T-helper 1 cell treated with Interleukin-12 subunit alpha and Interleukin-12 subunit beta and Interleukin-4 antibody, amounts not matched to agents 30 ng/mL and 1 ng/mL, for 36 hours (primary cell): ENCODE measurements around the gene ZZZ3. TPM values are rescaled to one million over a fixed set of nuclear protein-coding genes. Genes with fewer than 3 reads are reported as not detected.
"Not testable (repeated sequence)": the region's sequence is repeated elsewhere in the genome, so short reads cannot be mapped to it uniquely, and the experiment has no call there.

ENCODE experiments used
- intact Hi-C: fragments of 100-400 bp; cut with micrococcal nuclease; formaldehyde crosslinking; loops from one replicate; pipeline ENCODE4 v1.15.1; 2024
- total RNA-seq: library from RNA; stranded (reverse); gene quantifications from 2 replicates; pipeline ENCODE4 v1.2.3, GENCODE V29; 2022

ZZZ3 gene
- total RNA-seq, 1 donor from 2014 or later: 43.5 TPM

- intact Hi-C loops: no loop called here
Observed at GRCh38 chr1:77671836-77672235, 10.6 kb downstream of the ZZZ3 start.

GRCh38 chr1:77670330-77670729 is 12.1 kb downstream of the ZZZ3 start:
- intact Hi-C loops: no loop called here

GRCh38 chr1:77668924-77669449 is 13.5 kb downstream of the ZZZ3 start:
- intact Hi-C loops: no loop called here

DNA sequence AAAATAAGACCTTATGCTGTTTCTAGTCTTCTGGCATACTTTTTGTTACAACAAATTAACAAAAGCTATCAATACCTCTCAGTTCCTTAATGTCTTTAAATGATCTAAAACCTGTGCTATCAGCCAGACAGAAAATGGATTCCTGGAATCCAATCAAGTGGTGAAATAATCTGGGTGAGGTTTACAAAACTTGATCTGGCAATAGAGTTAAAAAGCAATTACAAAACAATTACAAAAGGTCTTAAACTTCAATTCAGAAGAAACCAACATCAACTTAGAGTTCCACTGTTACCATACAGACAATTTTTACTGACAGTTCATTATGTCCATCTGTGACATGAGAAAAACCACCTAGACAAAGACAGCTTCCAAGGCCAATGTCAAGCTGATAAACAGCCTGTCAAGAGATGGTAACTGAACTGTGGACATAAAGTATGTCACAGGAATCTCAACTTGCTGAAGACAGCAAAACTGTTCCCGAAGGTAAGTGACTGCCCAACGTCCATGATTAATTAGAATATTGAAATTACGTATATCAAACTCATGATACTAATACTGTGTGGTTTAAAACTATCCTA is 17.4 kb downstream of the ZZZ3 start:
- intact Hi-C loops: no loop called here

GRCh38 chr1:77661696-77662095 is 20.8 kb downstream of the ZZZ3 start:
- intact Hi-C loops: no loop called here

GRCh38 chr1:77659879-77660593 is 22.4 kb downstream of the ZZZ3 start:
- intact Hi-C loops: no loop called here

- intact Hi-C loops: no loop called here
Observed at GRCh38 chr1:77658271-77658670, 24.2 kb downstream of the ZZZ3 start.

DNA sequence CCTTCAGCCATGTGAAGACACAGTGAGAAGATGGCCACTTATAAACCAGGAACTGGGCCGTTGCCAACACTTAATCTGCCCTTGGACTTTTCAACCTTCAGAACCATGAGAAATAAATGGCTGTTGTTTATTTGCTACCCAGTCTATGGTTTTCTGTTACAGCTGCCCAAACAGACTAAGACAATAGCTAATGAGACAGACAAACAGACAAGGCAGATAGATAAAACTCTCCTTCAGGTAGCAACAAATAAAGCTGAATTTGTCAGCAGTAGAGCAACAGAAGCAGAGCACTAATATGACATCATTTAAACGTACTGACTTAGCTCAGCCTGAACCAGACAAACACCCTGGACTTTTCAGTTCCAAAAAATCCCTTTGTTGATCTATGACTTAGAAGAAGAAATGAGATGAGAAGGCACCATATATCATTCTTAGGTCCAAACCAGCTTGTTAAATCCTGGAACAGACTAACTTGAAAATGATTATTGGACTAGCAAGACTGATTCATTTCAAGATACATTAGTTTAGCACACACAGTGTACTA is 27.0 kb downstream of the ZZZ3 start:
- intact Hi-C loops: no loop called here

DNA sequence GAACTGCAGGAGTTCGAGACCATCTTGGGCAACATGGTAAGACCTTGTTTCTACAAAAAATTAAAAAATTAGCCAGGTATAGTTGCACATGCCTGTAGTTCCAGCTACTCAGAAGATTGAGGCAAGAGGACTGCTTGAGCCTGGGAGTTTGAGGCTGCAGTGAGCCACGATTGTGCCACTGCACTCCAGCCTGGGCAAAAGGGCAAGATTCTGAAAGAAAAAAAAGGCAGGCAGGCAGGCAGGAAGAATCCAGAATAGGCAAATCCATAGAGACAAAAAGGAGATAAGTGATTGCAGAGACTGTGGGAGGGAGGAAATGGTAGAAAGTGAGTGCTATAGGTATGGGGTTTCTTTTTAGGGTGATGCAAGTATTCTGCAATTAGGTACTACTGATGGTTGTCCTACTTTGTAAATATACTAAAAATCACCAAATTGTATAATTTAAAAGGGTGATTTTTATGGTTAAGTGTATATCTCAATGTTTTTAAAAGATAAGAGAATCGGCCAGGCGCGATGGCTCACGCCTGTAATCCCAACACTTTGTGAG is 29.4 kb downstream of the ZZZ3 start:
- intact Hi-C loops: no loop called here

GRCh38 chr1:77652268-77652667 is 30.2 kb downstream of the ZZZ3 start:
- intact Hi-C loops: no loop called here

DNA sequence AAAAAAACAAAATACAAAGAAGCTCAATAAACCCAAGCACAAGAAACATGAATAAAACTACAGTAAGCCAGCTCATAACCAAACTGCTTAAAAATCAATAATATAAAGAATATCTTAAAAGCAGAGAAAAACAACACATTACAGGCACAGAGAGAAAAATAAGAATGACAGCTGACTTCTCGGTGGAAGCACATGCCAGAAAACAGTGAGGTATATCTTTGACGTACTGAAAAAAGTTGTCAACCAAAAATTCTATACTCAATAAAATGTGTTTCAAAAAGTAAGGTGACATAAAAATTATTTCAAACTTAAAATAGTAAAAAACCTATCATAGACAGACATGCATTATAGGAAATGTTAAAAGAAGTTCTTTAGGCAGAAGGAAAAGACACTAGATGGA is 33.3 kb downstream of the ZZZ3 start:
- intact Hi-C loops: no loop called here

GRCh38 chr1:77646224-77646623 is 36.2 kb downstream of the ZZZ3 start:
- intact Hi-C loops: not testable (repeated sequence)

DNA sequence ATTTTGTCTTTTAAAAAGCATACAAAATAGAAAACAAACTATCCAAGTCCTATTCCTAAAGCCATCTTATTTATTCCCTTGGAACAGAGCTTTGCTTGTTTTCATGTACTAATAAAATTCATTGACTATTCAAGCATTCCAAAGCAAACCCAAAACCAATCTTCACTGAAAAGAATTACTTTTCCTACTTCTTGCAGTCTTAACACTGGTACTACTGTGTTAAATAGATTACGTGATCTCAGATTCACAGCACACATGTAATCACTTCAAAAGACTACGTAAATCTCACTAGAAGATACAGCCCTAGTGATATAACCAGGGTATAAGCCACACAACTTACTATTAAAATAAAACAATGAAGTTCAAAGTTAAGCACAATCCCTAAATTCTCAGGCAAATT is 39.0 kb downstream of the ZZZ3 start:
- intact Hi-C loops: no loop called here

GRCh38 chr1:77642941-77643340 is 39.5 kb downstream of the ZZZ3 start:
- intact Hi-C loops: no loop called here

DNA sequence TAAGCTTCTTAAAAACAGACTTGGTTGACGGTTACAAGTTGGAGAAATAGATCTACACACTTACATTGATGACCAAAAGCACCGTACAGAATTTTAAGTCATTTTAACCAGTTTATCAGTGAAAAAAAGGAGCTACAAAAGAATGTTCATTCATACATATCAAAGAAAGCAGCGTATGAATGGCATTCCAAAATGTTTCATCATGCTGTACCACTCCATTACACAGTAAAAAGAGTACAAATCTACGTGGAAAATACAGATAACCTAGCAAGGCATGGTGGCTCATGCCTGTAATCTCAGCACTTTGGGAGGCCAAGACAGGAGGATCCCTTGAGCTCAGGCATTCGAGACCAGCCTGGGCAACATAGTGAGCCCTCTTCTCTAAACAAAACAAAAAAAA is 40.3 kb downstream of the ZZZ3 start:
- intact Hi-C loops: no loop called here

DNA sequence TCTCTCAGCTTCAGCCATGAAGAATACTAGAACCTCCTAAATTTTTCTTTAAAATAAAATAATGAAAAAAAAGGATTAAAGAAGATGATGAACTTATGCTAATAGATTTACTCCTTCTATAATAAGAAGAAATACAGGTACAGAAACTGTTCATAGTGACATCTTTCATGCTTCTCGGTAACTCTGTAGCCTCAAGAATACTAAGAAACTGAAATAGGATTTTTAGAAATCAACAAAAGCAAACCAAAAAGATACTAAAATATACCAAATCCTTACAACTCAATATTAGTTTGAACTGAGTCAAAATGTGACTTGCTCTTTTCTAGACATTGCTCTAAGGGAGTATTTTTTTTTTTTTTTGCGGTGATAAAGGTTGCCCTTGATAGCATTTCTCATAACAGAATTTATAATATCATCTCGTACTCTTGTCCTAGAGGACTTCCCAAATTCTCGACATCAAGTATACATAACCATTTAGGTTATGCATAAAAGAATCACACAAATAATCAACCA is 42.8 kb downstream of the ZZZ3 start:
- intact Hi-C loops: no loop called here

- intact Hi-C loops: no loop called here
Observed at GRCh38 chr1:77639056-77639455, 43.4 kb downstream of the ZZZ3 start.

DNA sequence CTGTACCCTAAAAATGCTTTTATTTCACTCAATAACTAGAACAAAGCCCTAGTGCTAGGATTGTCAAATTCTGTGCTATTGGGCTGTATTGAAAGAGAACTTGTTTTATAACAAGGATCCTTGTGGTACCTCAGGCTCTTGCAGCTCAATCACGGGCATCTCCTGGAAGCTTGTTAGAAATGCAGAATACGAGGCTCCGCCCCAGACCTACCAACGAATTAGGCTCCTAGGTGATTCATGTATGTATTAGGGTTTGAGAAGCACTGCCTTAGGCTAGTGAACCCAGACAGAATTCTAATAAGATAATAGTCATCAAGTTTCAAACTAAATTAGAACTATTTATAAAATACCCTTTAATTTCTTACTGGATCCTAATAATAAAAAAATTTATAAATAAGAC is 45.6 kb downstream of the ZZZ3 start:
- intact Hi-C loops: no loop called here
